Measurements from ENCODE around the gene NEUROD2.

Gene NEUROD2

GRCh38 chr17:39607851-39608130 is at the start of gene NEUROD2:
NEUROD2 (minus strand) TSS chr17:39607920; CDS start chr17:39606599, 1,321 bp downstream.
- Mint-ChIP-seq H3K27ac (no peak within 1 kb of the TSS), H3K4me1 (ENCODE audit: low read depth) (peaks cover 23% of the 10 kb centered on the region), H3K9me3 (no peaks in the 10 kb centered on the region), H3K27me3 (peaks cover 72% of the 10 kb centered on the region), H3K36me3 (ENCODE audit: low read depth) (no peaks in the 10 kb centered on the region), H3K4me3 (no peak within 1 kb of the TSS)
- no peak for DNase-seq

DNA sequence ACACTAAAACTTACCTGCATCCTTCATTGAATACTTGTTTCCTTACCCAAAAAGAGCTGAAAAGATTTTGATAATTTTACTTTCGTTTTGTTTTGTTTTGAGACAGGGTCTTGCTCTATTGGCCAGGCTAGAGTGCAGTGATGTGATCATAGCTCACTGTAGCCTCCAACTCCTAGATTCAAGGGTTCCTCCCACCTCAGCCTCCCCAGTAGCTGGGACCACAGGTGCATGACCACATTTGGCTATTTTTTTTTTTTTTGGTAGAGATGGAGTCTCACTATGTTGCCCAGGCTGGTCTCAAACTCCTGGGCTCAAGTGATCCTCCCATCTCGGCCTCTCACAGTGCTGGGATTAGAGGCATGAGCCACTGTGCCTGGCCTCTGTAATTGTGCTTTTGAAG is 47.4 kb upstream of the NEUROD2 start:
- Mint-ChIP-seq H3K27ac (peak overlapping the region; percentile 66), H3K4me3 (no peak overlapping the region)

DNA sequence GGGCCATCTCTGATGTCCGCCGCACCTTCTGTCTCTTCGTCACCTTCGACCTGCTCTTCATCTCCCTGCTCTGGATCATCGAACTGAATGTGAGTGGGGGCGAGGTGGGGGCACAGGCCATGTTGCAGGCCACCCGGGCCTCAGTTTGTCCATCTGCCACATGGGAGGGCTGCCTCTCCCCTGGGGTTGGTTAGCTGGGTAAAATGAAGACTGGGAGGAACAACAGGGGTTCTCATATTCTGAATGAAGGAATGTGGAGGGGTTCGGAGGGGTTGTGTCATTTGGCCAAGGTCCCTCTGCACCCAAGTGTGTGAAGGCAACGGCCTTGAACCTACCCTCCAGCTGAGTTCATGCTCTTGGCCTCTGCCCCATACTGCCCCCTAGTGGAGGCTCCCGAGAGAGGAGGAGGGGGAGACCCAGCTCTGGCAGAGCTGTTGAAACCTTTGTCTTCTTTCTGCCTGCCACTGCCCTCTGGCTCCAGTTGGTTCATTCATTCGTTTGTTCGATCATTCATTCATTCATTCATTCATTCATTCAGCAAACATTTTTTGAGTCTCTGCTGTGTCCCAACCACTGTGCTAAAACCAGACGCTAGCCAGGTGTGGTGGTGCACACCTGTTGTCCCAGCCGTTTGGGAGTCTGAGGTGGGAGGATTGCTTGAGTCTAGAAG is 46.1 kb upstream of the NEUROD2 start:
- no peaks in the 10 kb centered on the region for H3K27me3 Mint-ChIP-seq
- H3K9me3 Mint-ChIP-seq: no peaks in the 10 kb centered on the region
- no peak overlapping the region for H3K27ac Mint-ChIP-seq
- H3K36me3 Mint-ChIP-seq (ENCODE audit: low read depth): peaks cover 41% of the 10 kb centered on the region
- peak; percentile 84 for DNase-seq
- H3K4me3 Mint-ChIP-seq: no peak overlapping the region
- H3K4me1 Mint-ChIP-seq (ENCODE audit: low read depth): peaks cover 40% of the 10 kb centered on the region

More for the DNA sequence above, 47.4 kb upstream of the NEUROD2 start:
- Mint-ChIP-seq H3K27me3 (no peaks in the 10 kb centered on the region), H3K4me1 (ENCODE audit: low read depth) (peaks cover 36% of the 10 kb centered on the region), H3K9me3 (no peaks in the 10 kb centered on the region), H3K36me3 (ENCODE audit: low read depth) (peaks cover 49% of the 10 kb centered on the region)
- no peak for DNase-seq

DNA sequence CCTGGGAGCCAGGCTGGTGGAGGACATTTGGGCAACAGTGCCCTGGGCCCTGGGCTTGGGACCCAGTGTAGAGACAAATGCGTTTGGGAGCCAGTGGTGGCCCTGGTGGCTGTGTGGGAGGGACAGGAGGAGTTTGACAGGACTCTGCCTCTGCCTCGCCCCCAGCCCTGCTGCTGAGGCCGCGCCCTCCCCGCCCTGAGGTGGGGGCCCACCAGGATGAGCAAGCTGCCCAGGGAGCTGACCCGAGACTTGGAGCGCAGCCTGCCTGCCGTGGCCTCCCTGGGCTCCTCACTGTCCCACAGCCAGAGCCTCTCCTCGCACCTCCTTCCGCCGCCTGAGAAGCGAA is 45.6 kb upstream of the NEUROD2 start:
- H3K27me3 Mint-ChIP-seq: no peaks in the 10 kb centered on the region
- peaks cover 38% of the 10 kb centered on the region for H3K4me1 Mint-ChIP-seq (ENCODE audit: low read depth)
- H3K4me3 Mint-ChIP-seq: no peak overlapping the region
- H3K27ac Mint-ChIP-seq: no peak overlapping the region
- H3K36me3 Mint-ChIP-seq (ENCODE audit: low read depth): peaks cover 37% of the 10 kb centered on the region
- no peak for DNase-seq
- H3K9me3 Mint-ChIP-seq: no peaks in the 10 kb centered on the region

DNA sequence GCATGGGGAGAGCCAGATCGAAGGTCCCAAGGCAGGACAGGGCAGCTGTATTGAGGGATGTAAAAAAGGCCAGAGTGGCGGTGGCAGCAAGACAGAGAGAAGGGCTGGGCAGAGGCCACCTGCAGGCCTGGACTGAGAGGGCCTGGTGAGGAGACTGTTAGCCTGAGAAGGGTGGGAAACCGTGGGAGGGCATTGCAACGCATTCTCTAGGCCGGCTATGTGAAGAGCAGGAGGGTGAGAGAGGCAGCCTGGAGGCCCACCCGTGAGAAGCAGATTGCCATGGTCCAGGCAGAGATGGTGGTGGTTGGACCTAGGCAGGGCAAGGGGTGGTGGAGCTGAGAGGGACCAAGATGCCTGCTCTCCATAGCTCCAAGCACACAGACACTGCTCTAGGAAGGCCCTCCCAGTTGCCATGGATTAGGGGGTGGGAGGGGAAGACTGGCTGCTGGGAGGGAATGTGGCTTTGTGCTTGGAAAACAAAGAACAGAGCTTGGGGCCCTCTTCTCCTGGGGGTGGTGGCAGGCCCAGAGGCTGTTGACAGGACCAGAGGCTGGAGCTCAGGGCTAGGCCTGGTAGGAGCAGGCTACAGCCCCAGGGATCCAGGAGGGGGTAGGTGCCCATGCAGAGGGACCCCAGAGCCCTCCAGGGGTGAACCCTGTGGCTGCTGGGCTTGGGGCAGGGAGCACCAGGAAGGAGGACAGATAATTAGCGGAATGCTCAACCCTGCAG is 45.0 kb upstream of the NEUROD2 start:
- Mint-ChIP-seq H3K9me3 (no peaks in the 10 kb centered on the region), H3K4me1 (ENCODE audit: low read depth) (peaks cover 34% of the 10 kb centered on the region), H3K36me3 (ENCODE audit: low read depth) (peaks cover 33% of the 10 kb centered on the region), H3K27ac (peak overlapping the region; percentile 67), H3K4me3 (no peak overlapping the region), H3K27me3 (no peaks in the 10 kb centered on the region)
- no peak for DNase-seq

DNA sequence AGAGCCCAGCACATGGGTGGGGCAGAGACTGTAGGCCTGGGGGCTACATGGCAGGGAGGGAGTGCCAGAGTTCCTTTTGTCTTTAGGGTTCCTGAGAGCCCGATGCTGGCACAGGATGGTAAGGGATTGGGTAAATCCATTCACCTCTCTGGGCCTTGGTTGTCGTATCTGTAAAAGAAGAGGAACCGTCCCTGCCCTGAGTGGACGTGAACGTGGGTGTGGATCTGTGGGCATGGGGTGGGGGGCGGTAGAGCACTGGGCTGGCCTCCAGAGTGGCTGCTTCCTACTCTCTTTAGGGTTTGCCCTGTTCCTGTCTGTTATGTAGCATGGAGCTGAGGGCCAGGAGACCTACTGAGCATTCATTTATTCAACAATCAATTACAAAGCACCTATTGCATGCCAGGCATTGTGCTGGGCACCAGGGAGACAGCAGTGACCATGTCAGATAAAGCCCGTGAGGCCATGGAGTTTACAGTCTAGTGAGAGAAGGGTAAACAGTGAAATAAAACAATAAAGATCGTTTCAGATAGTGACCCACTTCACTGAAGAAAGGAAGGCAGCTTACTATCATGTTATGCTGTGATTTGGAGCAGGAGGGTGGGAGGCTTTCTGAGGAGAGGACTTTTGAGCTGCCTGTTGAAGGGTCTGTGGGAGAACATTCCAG is 44.3 kb upstream of the NEUROD2 start:
- H3K27me3 Mint-ChIP-seq: no peaks in the 10 kb centered on the region
- H3K36me3 Mint-ChIP-seq (ENCODE audit: low read depth): peaks cover 30% of the 10 kb centered on the region
- H3K4me3 Mint-ChIP-seq: no peak overlapping the region
- H3K4me1 Mint-ChIP-seq (ENCODE audit: low read depth): peaks cover 32% of the 10 kb centered on the region
- no peaks in the 10 kb centered on the region for H3K9me3 Mint-ChIP-seq
- DNase-seq: no peak
- H3K27ac Mint-ChIP-seq: peak overlapping the region; percentile 67

GRCh38 chr17:39650121-39650579 is 42.4 kb upstream of the NEUROD2 start:
- no peak overlapping the region for H3K4me3 Mint-ChIP-seq
- peaks cover 32% of the 10 kb centered on the region for H3K4me1 Mint-ChIP-seq (ENCODE audit: low read depth)
- H3K27ac Mint-ChIP-seq: peak overlapping the region; percentile 38
- peaks cover 21% of the 10 kb centered on the region for H3K36me3 Mint-ChIP-seq (ENCODE audit: low read depth)
- no peaks in the 10 kb centered on the region for H3K9me3 Mint-ChIP-seq
- no peaks in the 10 kb centered on the region for H3K27me3 Mint-ChIP-seq
- DNase-seq: no peak

- no peak for DNase-seq
- Mint-ChIP-seq H3K36me3 (ENCODE audit: low read depth) (peaks cover 10% of the 10 kb centered on the region), H3K27ac (peak overlapping the region; percentile 19), H3K4me1 (ENCODE audit: low read depth) (peaks cover 36% of the 10 kb centered on the region), H3K9me3 (no peaks in the 10 kb centered on the region), H3K4me3 (no peak overlapping the region), H3K27me3 (no peaks in the 10 kb centered on the region)
These were observed 41.1 kb upstream of the NEUROD2 start for GRCh38 chr17:39648616-39649366.

GRCh38 chr17:39647256-39647655 is 39.5 kb upstream of the NEUROD2 start:
- DNase-seq: no peak
- no peaks in the 10 kb centered on the region for H3K9me3 Mint-ChIP-seq
- peak overlapping the region; percentile 64 for H3K27ac Mint-ChIP-seq
- H3K27me3 Mint-ChIP-seq: no peaks in the 10 kb centered on the region
- no peak overlapping the region for H3K4me3 Mint-ChIP-seq
- H3K36me3 Mint-ChIP-seq (ENCODE audit: low read depth): peaks cover 7% of the 10 kb centered on the region
- H3K4me1 Mint-ChIP-seq (ENCODE audit: low read depth): peaks cover 43% of the 10 kb centered on the region

DNA sequence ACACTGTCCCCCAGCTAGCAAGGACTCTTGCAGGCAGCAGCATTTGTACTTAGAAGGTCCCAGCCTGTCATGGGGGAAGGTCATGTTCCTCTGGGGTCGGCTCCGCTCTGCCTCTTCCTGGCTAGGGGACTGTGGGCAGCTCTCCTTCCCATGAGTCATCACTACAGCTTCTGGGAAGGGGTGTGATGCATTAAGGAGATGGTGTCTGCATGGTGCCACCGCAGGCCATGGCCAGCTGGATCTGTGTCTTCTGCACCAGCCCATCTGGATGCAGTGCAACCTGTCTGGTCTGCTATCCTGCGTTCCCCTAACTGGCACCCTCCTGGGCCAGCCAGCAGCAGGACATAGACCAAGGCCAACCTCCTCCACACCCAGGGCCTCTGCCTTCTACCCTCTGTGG is 35.6 kb upstream of the NEUROD2 start:
- Mint-ChIP-seq H3K36me3 (ENCODE audit: low read depth) (peaks cover 8% of the 10 kb centered on the region), H3K4me1 (ENCODE audit: low read depth) (peaks cover 57% of the 10 kb centered on the region), H3K9me3 (no peaks in the 10 kb centered on the region), H3K27ac (peak overlapping the region; percentile 62), H3K4me3 (no peak overlapping the region), H3K27me3 (no peaks in the 10 kb centered on the region)
- DNase-seq: no peak

DNA sequence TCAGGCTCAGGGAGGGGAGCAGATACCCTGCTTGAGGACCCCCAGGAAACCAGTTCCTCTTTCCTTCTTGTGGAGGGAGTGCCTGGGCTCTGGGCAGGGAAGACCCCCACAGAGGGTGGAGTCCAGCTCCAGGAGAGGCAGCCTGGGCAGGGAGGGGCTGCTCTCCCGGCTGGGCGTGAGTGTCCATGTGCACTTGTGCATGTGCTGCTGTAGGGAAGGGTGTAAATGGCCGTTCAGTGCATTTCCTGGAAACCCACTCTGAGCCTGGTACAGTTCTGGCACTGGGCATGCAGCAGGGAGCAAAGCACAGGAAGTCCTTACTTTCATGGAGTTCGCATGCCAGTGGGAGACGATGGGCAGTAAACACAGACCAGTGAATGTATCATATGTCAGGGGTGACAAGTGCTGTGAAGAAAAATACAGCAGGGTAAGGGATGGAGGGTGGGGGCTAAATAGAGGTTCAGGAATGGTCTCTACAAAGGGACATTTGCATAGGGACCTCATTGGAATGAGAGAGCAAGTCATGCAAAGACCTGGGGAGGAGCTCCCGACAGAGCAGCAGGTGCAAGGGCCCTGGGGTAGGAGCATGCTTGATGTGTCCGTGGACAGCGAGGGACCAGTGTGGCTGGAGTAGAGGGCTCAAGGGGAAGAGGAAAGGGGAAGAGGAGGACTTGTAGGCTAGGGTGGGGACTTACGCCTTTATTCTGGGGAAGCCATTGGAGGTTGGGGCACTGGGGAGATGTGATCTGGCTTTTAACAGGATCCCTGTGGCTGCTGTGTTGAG is 34.8 kb upstream of the NEUROD2 start:
- peak overlapping the region; percentile 22 for H3K27ac Mint-ChIP-seq
- no peaks in the 10 kb centered on the region for H3K27me3 Mint-ChIP-seq

GRCh38 chr17:39641883-39642282 is 34.2 kb upstream of the NEUROD2 start:
- H3K9me3 Mint-ChIP-seq: no peaks in the 10 kb centered on the region
- DNase-seq: no peak
- H3K4me3 Mint-ChIP-seq: no peak overlapping the region
- no peaks in the 10 kb centered on the region for H3K27me3 Mint-ChIP-seq
- H3K4me1 Mint-ChIP-seq (ENCODE audit: low read depth): peaks cover 64% of the 10 kb centered on the region
- peak overlapping the region; percentile 15 for H3K27ac Mint-ChIP-seq
- H3K36me3 Mint-ChIP-seq (ENCODE audit: low read depth): peaks cover 17% of the 10 kb centered on the region

More for the DNA sequence above, 34.8 kb upstream of the NEUROD2 start:
- H3K4me1 Mint-ChIP-seq (ENCODE audit: low read depth): peaks cover 64% of the 10 kb centered on the region
- no peak overlapping the region for H3K4me3 Mint-ChIP-seq
- peaks cover 14% of the 10 kb centered on the region for H3K36me3 Mint-ChIP-seq (ENCODE audit: low read depth)
- DNase-seq: no peak
- H3K9me3 Mint-ChIP-seq: no peaks in the 10 kb centered on the region

- H3K27me3 Mint-ChIP-seq: no peaks in the 10 kb centered on the region
- no peak overlapping the region for H3K4me3 Mint-ChIP-seq
- peaks cover 15% of the 10 kb centered on the region for H3K36me3 Mint-ChIP-seq (ENCODE audit: low read depth)
- H3K27ac Mint-ChIP-seq: peak overlapping the region; percentile 10
- DNase-seq: no peak
- peaks cover 69% of the 10 kb centered on the region for H3K4me1 Mint-ChIP-seq (ENCODE audit: low read depth)
- H3K9me3 Mint-ChIP-seq: no peaks in the 10 kb centered on the region
These were observed 33.4 kb upstream of the NEUROD2 start for GRCh38 chr17:39641097-39641496.

- Mint-ChIP-seq H3K36me3 (ENCODE audit: low read depth) (peaks cover 15% of the 10 kb centered on the region), H3K27ac (peak overlapping the region; percentile 71), H3K27me3 (no peaks in the 10 kb centered on the region), H3K4me1 (ENCODE audit: low read depth) (peaks cover 72% of the 10 kb centered on the region), H3K4me3 (no peak overlapping the region), H3K9me3 (no peaks in the 10 kb centered on the region)
- DNase-seq: no peak
These were observed 32.9 kb upstream of the NEUROD2 start for GRCh38 chr17:39640591-39641031.

All from activated T-cell treated with anti-CD3 and anti-CD28 coated beads, Interleukin-2, amount 50 U/mL, for 24 hours (primary cell).